Upper lobe of left lung (tissue), 6 donors: Measurements from ENCODE around the gene DCPS. TPM values are rescaled to one million over a fixed set of nuclear protein-coding genes. Genes with fewer than 3 reads are reported as not detected.

ENCODE experiments used
- ATAC-seq, 2 donors: fragments of 200-7000 bp; cut with Tn5 transposase; one replicate each; pipeline ENCODE4 v1.9.1; 2022; ENCODE audit warnings: mild to moderate bottlenecking in 2 of 2, moderate library complexity in 2 of 2; ENCODE audit not compliant: low FRiP score in 2 of 2
- DNase-seq, 2 donors: peaks; one replicate each; pipeline ENCODE4 v3.0.0-alpha.2; 2019 to 2020
- H3K27ac ChIP-seq, 4 donors: fragments of 200-600 bp; sonication (generic); one replicate each; pipeline ENCODE4 v1.5.1; 2016 to 2019
- H3K27me3 ChIP-seq, 4 donors: fragments of 200-600 bp; sonication (generic); one replicate each; pipeline ENCODE4 v1.5.1; 2017 to 2019
- H3K36me3 ChIP-seq, 4 donors: fragments of 200-600 bp; sonication (generic); one replicate each; pipeline ENCODE4 v1.5.1; 2016 to 2019
- H3K4me1 ChIP-seq, 4 donors: fragments of 200-600 bp; sonication (generic); one replicate each; pipeline ENCODE4 v1.5.1; 2018 to 2019
- H3K4me3 ChIP-seq, 4 donors: fragments of 200-600 bp; sonication (generic); one replicate each; pipeline ENCODE4 v1.5.1; 2017 to 2019; ENCODE audit warnings: mild to moderate bottlenecking in 2 of 4, moderate library complexity in 1 of 4
- H3K9me3 ChIP-seq, 4 donors: fragments of 200-600 bp; sonication (generic); one replicate each; pipeline ENCODE4 v1.5.1; 2018 to 2019
- CTCF ChIP-seq, 6 experiments: fragments of 450-650 bp in 4 of 6; fragments of 200-600 bp in 2 of 6; sonication (generic) in 2 of 6; IDR thresholded peaks; one replicate each; pipeline ENCODE4 v1.5.1; 2016 to 2019; ENCODE audit warnings: antibody characterized with exemption in 6 of 6
- EP300 ChIP-seq, 4 donors: sonication (generic); formaldehyde crosslinking; IDR thresholded peaks; one replicate each; pipeline ENCODE4 v1.5.1; 2017; ENCODE audit warnings: antibody characterized with exemption in 4 of 4, control low read depth in 2 of 4
- POLR2A ChIP-seq, 4 donors: fragments of 450-650 bp; IDR thresholded peaks; one replicate each; pipeline ENCODE4 v1.5.1; 2016 to 2017; ENCODE audit warnings: antibody characterized with exemption in 4 of 4, mild to moderate bottlenecking in 2 of 4
- POLR2AphosphoS5 ChIP-seq, 2 donors: sonication (generic); formaldehyde crosslinking; IDR thresholded peaks; one replicate each; pipeline ENCODE4 v1.5.1; 2017; ENCODE audit warnings: antibody characterized with exemption in 2 of 2
- WGBS, 2 donors: methylation state at CpG; one replicate each; pipeline ENCODE4 v1.1.5; 2017 to 2018; 5-methylcytosine and 5-hydroxymethylcytosine counted together
- total RNA-seq, 6 donors: library from RNA; depleted of rRNA in 4 of 6; stranded (reverse); fragments of >200 nt in 4 of 6; gene quantifications; one replicate each; pipeline versions ENCODE4 v1.1.0 to v1.2.1, GENCODE V29; 2016 to 2021
- donor health status: DM: no; HTN: no; CAD: no; lungs with moderate emphysema.
- donor health status: DM: no; HTN: yes; CAD: no; lungs with severe emphysema.

DCPS gene
- total RNA-seq, 6 donors from 2014 or later = 6.3 to 21.4 (median 14.1) TPM

- H3K36me3 ChIP-seq = no peaks in the 10 kb centered on the region
- no peaks in the 10 kb centered on the region for H3K27me3 ChIP-seq
- ATAC-seq (no peak), DNase-seq (no peak)
- H3K9me3 ChIP-seq = no peaks in the 10 kb centered on the region
- no peak for TF ChIP-seq EP300 (IDR thresholded peaks at IDR 0.05)
- no peak for TF ChIP-seq POLR2A (IDR thresholded peaks at IDR 0.05)
- peaks cover 15 to 29% (median 18%) of the 10 kb centered on the region in 4 donors for H3K4me1 ChIP-seq
- no peak overlapping the region for H3K4me3 ChIP-seq
- no peak overlapping the region for H3K27ac ChIP-seq
- WGBS, 2 donors = 47 to 63% methylated on average over 5 of the region's 5 CpGs
Measured at GRCh38 chr11:126390272-126390867, 86.5 kb downstream of the DCPS start.

- 62 to 68% methylated on average over 5 to 7 of the region's 7 CpGs for WGBS, 2 donors
- H3K4me3 ChIP-seq = no peak overlapping the region
- DNase-seq = no peak
- ATAC-seq = no peak
- H3K27me3 ChIP-seq = no peaks in the 10 kb centered on the region
- no peaks in the 10 kb centered on the region for H3K9me3 ChIP-seq
- no peaks in the 10 kb centered on the region for H3K36me3 ChIP-seq
- peaks cover 7 to 23% (median 11%) of the 10 kb centered on the region in 4 donors for H3K4me1 ChIP-seq
- no peak for TF ChIP-seq POLR2AphosphoS5 (IDR thresholded peaks at IDR 0.05)
- TF ChIP-seq EP300 (IDR thresholded peaks at IDR 0.05) = no peak
- no peak for TF ChIP-seq POLR2A (IDR thresholded peaks at IDR 0.05)
- no peak for TF ChIP-seq CTCF (IDR thresholded peaks at IDR 0.05)
- peak overlapping the region in 2 of 4 donors; percentile 36 to 40 for H3K27ac ChIP-seq
Measured at GRCh38 chr11:126391286-126391954, 87.6 kb downstream of the DCPS start.

- Histone ChIP-seq H3K27ac (no peak overlapping the region), H3K9me3 (no peaks in the 10 kb centered on the region), H3K4me3 (no peak overlapping the region), H3K27me3 (no peaks in the 10 kb centered on the region), H3K4me1 (peaks cover under 1 to 18% (median 5%) of the 10 kb centered on the region in 4 donors), H3K36me3 (no peaks in the 10 kb centered on the region)
- peak in 1 of 2 donors; percentile 20 for ATAC-seq
- peak in 1 of 2 donors; percentile 56 for DNase-seq
- WGBS, 2 donors = 41 to 69% methylated on average over 5 to 8 of the region's 8 CpGs
- TF ChIP-seq CTCF (IDR thresholded peaks at IDR 0.05) = peak in 1 of 6 experiments; percentile 27
- TF ChIP-seq POLR2A (IDR thresholded peaks at IDR 0.05) = no peak
Measured at GRCh38 chr11:126391970-126392632, 88.2 kb downstream of the DCPS start.

DNA sequence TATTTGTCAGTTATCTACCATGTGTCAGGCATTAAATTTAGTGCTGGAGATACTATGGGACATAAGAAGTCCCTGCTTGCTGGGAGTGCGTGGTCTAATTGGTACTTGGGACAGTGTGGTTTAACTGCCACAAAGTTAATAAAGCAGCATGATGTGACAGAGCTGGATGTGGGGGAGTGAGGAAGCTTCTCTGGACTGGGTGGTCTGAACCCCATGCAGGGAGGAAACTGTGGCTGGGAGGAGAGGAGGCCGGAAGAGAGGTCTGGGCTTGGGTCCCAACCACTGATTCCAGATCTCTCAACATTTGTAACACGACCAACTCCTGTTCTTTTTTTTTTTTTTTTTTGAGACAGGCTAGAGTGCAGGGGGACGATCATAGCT lies 88.8 kb downstream of the DCPS start:
- no peak for TF ChIP-seq EP300 (IDR thresholded peaks at IDR 0.05)
- no peak for TF ChIP-seq POLR2AphosphoS5 (IDR thresholded peaks at IDR 0.05)
- TF ChIP-seq CTCF (IDR thresholded peaks at IDR 0.05) = no peak
- TF ChIP-seq POLR2A (IDR thresholded peaks at IDR 0.05) = no peak
- DNase-seq (no peak), ATAC-seq (no peak)
- Histone ChIP-seq H3K36me3 (no peaks in the 10 kb centered on the region), H3K4me1 (peaks cover 0 to 16% (median 5%) of the 10 kb centered on the region in 4 donors), H3K4me3 (no peak overlapping the region), H3K27ac (no peak overlapping the region), H3K27me3 (no peaks in the 10 kb centered on the region), H3K9me3 (no peaks in the 10 kb centered on the region)
- 40 to 45% methylated on average over 4 of the region's 4 CpGs for WGBS, 2 donors

GRCh38 chr11:126393143-126393542 lies 89.3 kb downstream of the DCPS start:
- TF ChIP-seq EP300 (IDR thresholded peaks at IDR 0.05) = no peak
- no peak for TF ChIP-seq POLR2AphosphoS5 (IDR thresholded peaks at IDR 0.05)
- TF ChIP-seq POLR2A (IDR thresholded peaks at IDR 0.05) = no peak
- TF ChIP-seq CTCF (IDR thresholded peaks at IDR 0.05) = no peak
- H3K4me3 ChIP-seq = no peak overlapping the region
- DNase-seq (no peak), ATAC-seq (no peak)
- 85 to 90% methylated on average over 5 of the region's 5 CpGs for WGBS, 2 donors
- H3K27me3 ChIP-seq = no peaks in the 10 kb centered on the region
- H3K9me3 ChIP-seq = no peaks in the 10 kb centered on the region
- peaks cover 0 to 16% (median 5%) of the 10 kb centered on the region in 4 donors for H3K4me1 ChIP-seq
- no peak overlapping the region for H3K27ac ChIP-seq
- H3K36me3 ChIP-seq = no peaks in the 10 kb centered on the region
